ENCODE data around the gene ABCA10.

The ABCA10 gene

GRCh38 chr17:69246726-69247375 lies 18.2 kb upstream of the ABCA10 start:
- Histone ChIP-seq H3K27ac (ENCODE audit: low read length) (no peak overlapping the region), H3K9me3 (ENCODE audit: control insufficient read depth, low read depth, low read length) (no peaks in the 10 kb centered on the region), H3K4me3 (ENCODE audit: low read length) (no peak overlapping the region), H3K36me3 (ENCODE audit: control insufficient read depth, low read depth, low read length) (no peaks in the 10 kb centered on the region), H3K27me3 (ENCODE audit: control insufficient read depth, insufficient read depth, low read length) (no peaks in the 10 kb centered on the region), H3K9ac (ENCODE audit: low read length) (no peak overlapping the region), H3K4me1 (ENCODE audit: control insufficient read depth, low read depth, low read length) (no peaks in the 10 kb centered on the region)

- Histone ChIP-seq H3K4me1 (ENCODE audit: control insufficient read depth, low read depth, low read length) (no peaks in the 10 kb centered on the region), H3K27ac (ENCODE audit: low read length) (no peak overlapping the region), H3K4me3 (ENCODE audit: low read length) (no peak overlapping the region), H3K36me3 (ENCODE audit: control insufficient read depth, low read depth, low read length) (no peaks in the 10 kb centered on the region), H3K9me3 (ENCODE audit: control insufficient read depth, low read depth, low read length) (no peaks in the 10 kb centered on the region), H3K9ac (ENCODE audit: low read length) (no peak overlapping the region), H3K27me3 (ENCODE audit: control insufficient read depth, insufficient read depth, low read length) (no peaks in the 10 kb centered on the region)
These were observed 17.6 kb upstream of the ABCA10 start for GRCh38 chr17:69246202-69246601.

- no peak overlapping the region for H3K9ac ChIP-seq (ENCODE audit: low read length)
- no peak overlapping the region for H3K4me3 ChIP-seq (ENCODE audit: low read length)
- no peaks in the 10 kb centered on the region for H3K4me1 ChIP-seq (ENCODE audit: control insufficient read depth, low read depth, low read length)
- H3K27me3 ChIP-seq (ENCODE audit: control insufficient read depth, insufficient read depth, low read length): no peaks in the 10 kb centered on the region
- no peaks in the 10 kb centered on the region for H3K36me3 ChIP-seq (ENCODE audit: control insufficient read depth, low read depth, low read length)
- H3K27ac ChIP-seq (ENCODE audit: low read length): no peak overlapping the region
- H3K9me3 ChIP-seq (ENCODE audit: control insufficient read depth, low read depth, low read length): no peaks in the 10 kb centered on the region
These were observed 17.0 kb upstream of the ABCA10 start for GRCh38 chr17:69245617-69246016.

GRCh38 chr17:69239611-69240600 lies 11.3 kb upstream of the ABCA10 start:
- Histone ChIP-seq H3K27me3 (ENCODE audit: control insufficient read depth, insufficient read depth, low read length) (no peaks in the 10 kb centered on the region), H3K4me3 (ENCODE audit: low read length) (no peak overlapping the region), H3K4me1 (ENCODE audit: control insufficient read depth, low read depth, low read length) (no peaks in the 10 kb centered on the region), H3K36me3 (ENCODE audit: control insufficient read depth, low read depth, low read length) (no peaks in the 10 kb centered on the region), H3K9me3 (ENCODE audit: control insufficient read depth, low read depth, low read length) (no peaks in the 10 kb centered on the region), H3K27ac (ENCODE audit: low read length) (no peak overlapping the region), H3K9ac (ENCODE audit: low read length) (no peak overlapping the region)

GRCh38 chr17:69236946-69237345 lies 8.3 kb upstream of the ABCA10 start:
- Histone ChIP-seq H3K27me3 (ENCODE audit: control insufficient read depth, insufficient read depth, low read length) (no peaks in the 10 kb centered on the region), H3K9ac (ENCODE audit: low read length) (no peak overlapping the region), H3K36me3 (ENCODE audit: control insufficient read depth, low read depth, low read length) (no peaks in the 10 kb centered on the region), H3K9me3 (ENCODE audit: control insufficient read depth, low read depth, low read length) (no peaks in the 10 kb centered on the region), H3K27ac (ENCODE audit: low read length) (no peak overlapping the region), H3K4me3 (ENCODE audit: low read length) (no peak overlapping the region), H3K4me1 (ENCODE audit: control insufficient read depth, low read depth, low read length) (no peaks in the 10 kb centered on the region)

GRCh38 chr17:69236464-69236863 lies 7.8 kb upstream of the ABCA10 start:
- no peaks in the 10 kb centered on the region for H3K36me3 ChIP-seq (ENCODE audit: control insufficient read depth, low read depth, low read length)
- no peaks in the 10 kb centered on the region for H3K9me3 ChIP-seq (ENCODE audit: control insufficient read depth, low read depth, low read length)
- no peaks in the 10 kb centered on the region for H3K4me1 ChIP-seq (ENCODE audit: control insufficient read depth, low read depth, low read length)
- no peaks in the 10 kb centered on the region for H3K27me3 ChIP-seq (ENCODE audit: control insufficient read depth, insufficient read depth, low read length)
- H3K9ac ChIP-seq (ENCODE audit: low read length): no peak overlapping the region
- H3K4me3 ChIP-seq (ENCODE audit: low read length): no peak overlapping the region
- no peak overlapping the region for H3K27ac ChIP-seq (ENCODE audit: low read length)

GRCh38 chr17:69235338-69236058 lies 6.9 kb upstream of the ABCA10 start:
- H3K4me3 ChIP-seq (ENCODE audit: low read length): no peak overlapping the region
- H3K9me3 ChIP-seq (ENCODE audit: control insufficient read depth, low read depth, low read length): no peaks in the 10 kb centered on the region
- no peaks in the 10 kb centered on the region for H3K27me3 ChIP-seq (ENCODE audit: control insufficient read depth, insufficient read depth, low read length)
- H3K9ac ChIP-seq (ENCODE audit: low read length): no peak overlapping the region
- no peaks in the 10 kb centered on the region for H3K36me3 ChIP-seq (ENCODE audit: control insufficient read depth, low read depth, low read length)
- no peaks in the 10 kb centered on the region for H3K4me1 ChIP-seq (ENCODE audit: control insufficient read depth, low read depth, low read length)
- no peak overlapping the region for H3K27ac ChIP-seq (ENCODE audit: low read length)

- H3K9me3 ChIP-seq (ENCODE audit: control insufficient read depth, low read depth, low read length): no peaks in the 10 kb centered on the region
These were observed 4.0 kb upstream of the ABCA10 start for GRCh38 chr17:69232650-69233049.

GRCh38 chr17:69231521-69231920 lies 2.9 kb upstream of the ABCA10 start:
- H3K27ac ChIP-seq (ENCODE audit: low read length): no peak overlapping the region
- no peak overlapping the region for H3K4me3 ChIP-seq (ENCODE audit: low read length)
- no peaks in the 10 kb centered on the region for H3K27me3 ChIP-seq (ENCODE audit: control insufficient read depth, insufficient read depth, low read length)
- H3K36me3 ChIP-seq (ENCODE audit: control insufficient read depth, low read depth, low read length): no peaks in the 10 kb centered on the region
- no peaks in the 10 kb centered on the region for H3K4me1 ChIP-seq (ENCODE audit: control insufficient read depth, low read depth, low read length)
- H3K9me3 ChIP-seq (ENCODE audit: control insufficient read depth, low read depth, low read length): no peaks in the 10 kb centered on the region
- H3K9ac ChIP-seq (ENCODE audit: low read length): no peak overlapping the region

More at GRCh38 chr17:69232650-69233049, 4.0 kb upstream of the ABCA10 start:
- Histone ChIP-seq H3K4me3 (ENCODE audit: low read length) (no peak overlapping the region), H3K27ac (ENCODE audit: low read length) (no peak overlapping the region), H3K4me1 (ENCODE audit: control insufficient read depth, low read depth, low read length) (no peaks in the 10 kb centered on the region), H3K36me3 (ENCODE audit: control insufficient read depth, low read depth, low read length) (no peaks in the 10 kb centered on the region), H3K27me3 (ENCODE audit: control insufficient read depth, insufficient read depth, low read length) (no peaks in the 10 kb centered on the region), H3K9ac (ENCODE audit: low read length) (no peak overlapping the region)

- Histone ChIP-seq H3K27me3 (ENCODE audit: control insufficient read depth, insufficient read depth, low read length) (no peaks in the 10 kb centered on the region), H3K27ac (ENCODE audit: low read length) (no peak overlapping the region), H3K36me3 (ENCODE audit: control insufficient read depth, low read depth, low read length) (no peaks in the 10 kb centered on the region), H3K4me3 (ENCODE audit: low read length) (no peak overlapping the region), H3K4me1 (ENCODE audit: control insufficient read depth, low read depth, low read length) (no peaks in the 10 kb centered on the region), H3K9me3 (ENCODE audit: control insufficient read depth, low read depth, low read length) (no peaks in the 10 kb centered on the region), H3K9ac (ENCODE audit: low read length) (no peak overlapping the region)
These were observed 2.3 kb upstream of the ABCA10 start for GRCh38 chr17:69230939-69231338.

- no peak overlapping the region for H3K4me3 ChIP-seq (ENCODE audit: low read length)
- no peaks in the 10 kb centered on the region for H3K27me3 ChIP-seq (ENCODE audit: control insufficient read depth, insufficient read depth, low read length)
- no peak overlapping the region for H3K9ac ChIP-seq (ENCODE audit: low read length)
- no peaks in the 10 kb centered on the region for H3K9me3 ChIP-seq (ENCODE audit: control insufficient read depth, low read depth, low read length)
- H3K36me3 ChIP-seq (ENCODE audit: control insufficient read depth, low read depth, low read length): no peaks in the 10 kb centered on the region
- no peak overlapping the region for H3K27ac ChIP-seq (ENCODE audit: low read length)
- H3K4me1 ChIP-seq (ENCODE audit: control insufficient read depth, low read depth, low read length): no peaks in the 10 kb centered on the region
These were observed 606 bp downstream of the ABCA10 start for GRCh38 chr17:69228018-69228417.
